ENCODE measurements around the gene AHCYL1.

DNA sequence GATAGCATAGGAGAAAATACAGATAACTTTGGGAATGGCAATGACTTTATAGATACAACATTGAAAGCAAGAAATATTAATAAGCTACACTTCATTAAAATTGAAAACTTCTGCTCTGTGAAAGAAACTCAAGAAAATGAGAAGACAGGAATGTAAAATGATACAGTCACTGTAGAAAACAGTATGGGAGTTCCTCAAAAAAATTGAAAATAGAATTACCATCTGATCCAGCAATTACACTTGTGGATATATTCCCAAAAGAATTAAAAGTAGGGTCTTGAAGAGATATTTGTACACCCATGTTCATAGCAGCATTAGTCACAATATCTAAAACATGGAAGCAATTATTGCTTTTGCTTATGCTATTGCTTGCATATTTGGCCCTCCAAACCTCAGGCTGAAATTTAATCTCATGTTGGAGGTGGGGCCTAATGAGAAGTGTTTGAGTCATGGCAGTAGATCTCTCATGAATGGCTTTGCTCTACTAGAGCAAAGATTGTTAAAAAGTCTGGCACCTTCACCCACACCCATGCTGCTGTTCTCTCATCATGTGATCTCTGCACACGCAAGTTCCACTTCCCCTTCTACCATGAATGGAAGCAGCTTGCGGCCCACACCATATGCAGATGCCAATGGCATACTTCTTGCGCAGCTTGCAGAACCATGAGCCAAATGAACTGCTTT, 15.3 kb upstream of the AHCYL1 start:
- TF ChIP-seq, protein P1, sequence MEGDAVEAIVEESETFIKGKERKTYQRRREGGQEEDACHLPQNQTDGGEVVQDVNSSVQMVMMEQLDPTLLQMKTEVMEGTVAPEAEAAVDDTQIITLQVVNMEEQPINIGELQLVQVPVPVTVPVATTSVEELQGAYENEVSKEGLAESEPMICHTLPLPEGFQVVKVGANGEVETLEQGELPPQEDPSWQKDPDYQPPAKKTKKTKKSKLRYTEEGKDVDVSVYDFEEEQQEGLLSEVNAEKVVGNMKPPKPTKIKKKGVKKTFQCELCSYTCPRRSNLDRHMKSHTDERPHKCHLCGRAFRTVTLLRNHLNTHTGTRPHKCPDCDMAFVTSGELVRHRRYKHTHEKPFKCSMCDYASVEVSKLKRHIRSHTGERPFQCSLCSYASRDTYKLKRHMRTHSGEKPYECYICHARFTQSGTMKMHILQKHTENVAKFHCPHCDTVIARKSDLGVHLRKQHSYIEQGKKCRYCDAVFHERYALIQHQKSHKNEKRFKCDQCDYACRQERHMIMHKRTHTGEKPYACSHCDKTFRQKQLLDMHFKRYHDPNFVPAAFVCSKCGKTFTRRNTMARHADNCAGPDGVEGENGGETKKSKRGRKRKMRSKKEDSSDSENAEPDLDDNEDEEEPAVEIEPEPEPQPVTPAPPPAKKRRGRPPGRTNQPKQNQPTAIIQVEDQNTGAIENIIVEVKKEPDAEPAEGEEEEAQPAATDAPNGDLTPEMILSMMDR (IDR thresholded peaks at IDR 0.05): no peak
- TF ChIP-seq, protein P2, sequence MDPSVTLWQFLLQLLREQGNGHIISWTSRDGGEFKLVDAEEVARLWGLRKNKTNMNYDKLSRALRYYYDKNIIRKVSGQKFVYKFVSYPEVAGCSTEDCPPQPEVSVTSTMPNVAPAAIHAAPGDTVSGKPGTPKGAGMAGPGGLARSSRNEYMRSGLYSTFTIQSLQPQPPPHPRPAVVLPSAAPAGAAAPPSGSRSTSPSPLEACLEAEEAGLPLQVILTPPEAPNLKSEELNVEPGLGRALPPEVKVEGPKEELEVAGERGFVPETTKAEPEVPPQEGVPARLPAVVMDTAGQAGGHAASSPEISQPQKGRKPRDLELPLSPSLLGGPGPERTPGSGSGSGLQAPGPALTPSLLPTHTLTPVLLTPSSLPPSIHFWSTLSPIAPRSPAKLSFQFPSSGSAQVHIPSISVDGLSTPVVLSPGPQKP (IDR thresholded peaks at IDR 0.05; ENCODE audit: low read depth, low read length): no peak
- TF ChIP-seq MAX (IDR thresholded peaks at IDR 0.05) (no peak), JUN (IDR thresholded peaks at IDR 0.05) (no peak)
